Measurements from ENCODE around the gene RPP25L.

Gene RPP25L

DNA sequence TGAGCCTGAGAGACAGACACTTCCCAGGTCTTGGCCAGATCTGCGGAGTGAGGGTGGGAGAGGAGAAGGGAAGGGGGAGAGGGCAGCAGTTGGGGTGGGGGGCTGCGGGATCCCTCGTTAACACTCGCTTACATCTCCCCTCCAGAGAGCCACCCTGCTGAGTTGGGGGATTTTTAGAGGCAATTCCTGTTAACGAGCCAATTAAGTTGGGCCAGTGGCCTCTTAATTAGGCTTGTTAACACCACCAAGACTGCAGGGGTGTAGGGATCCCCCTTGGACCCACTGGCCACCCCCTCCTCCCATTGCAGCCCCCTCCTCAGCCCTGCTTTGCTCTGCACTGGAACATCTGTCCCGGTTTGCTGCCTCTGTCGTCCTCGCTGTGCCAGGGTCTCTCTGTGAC, 46.0 kb downstream of the RPP25L start:
- no peak for DNase-seq

DNA sequence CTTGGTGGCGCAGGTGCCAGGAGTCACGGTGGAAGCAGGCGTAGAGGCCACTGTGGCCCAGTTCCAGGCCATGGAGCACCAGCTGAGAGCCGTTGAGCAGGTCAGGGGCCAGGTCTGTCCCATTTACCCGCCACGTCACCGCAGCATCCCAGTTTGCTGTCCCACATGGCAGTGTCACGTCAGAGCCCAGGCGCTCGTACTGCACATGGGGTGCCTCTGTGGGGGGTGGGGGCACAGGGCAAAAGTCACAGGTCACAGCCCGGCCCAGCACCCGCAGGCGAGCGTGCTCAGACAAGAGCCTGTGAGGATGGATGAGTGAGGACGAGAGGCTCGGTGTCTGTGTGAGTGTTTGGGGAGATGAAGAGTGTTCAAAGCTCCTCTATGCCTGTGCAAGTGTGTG, 47.3 kb downstream of the RPP25L start:
- no peak for DNase-seq

DNA sequence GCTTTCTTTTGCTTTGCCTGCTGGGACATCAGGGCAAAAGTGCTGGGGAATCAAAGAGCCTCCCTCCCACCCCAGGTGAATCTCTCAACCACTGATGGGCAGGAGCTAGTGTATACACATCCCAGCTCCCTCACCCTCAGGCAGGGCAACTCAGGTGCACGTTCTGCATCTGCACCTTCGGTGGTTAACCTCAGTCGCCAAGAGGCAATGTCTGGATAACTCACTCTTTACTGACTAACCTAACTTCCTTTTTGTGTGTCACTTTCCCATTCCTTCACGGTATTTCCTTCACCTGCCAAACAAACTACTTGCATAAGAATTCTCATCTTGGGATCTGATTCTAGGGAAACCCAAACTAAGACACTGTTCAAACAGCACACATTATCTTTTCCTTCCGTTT, 48.6 kb downstream of the RPP25L start:
- DNase-seq, result no peak

DNA sequence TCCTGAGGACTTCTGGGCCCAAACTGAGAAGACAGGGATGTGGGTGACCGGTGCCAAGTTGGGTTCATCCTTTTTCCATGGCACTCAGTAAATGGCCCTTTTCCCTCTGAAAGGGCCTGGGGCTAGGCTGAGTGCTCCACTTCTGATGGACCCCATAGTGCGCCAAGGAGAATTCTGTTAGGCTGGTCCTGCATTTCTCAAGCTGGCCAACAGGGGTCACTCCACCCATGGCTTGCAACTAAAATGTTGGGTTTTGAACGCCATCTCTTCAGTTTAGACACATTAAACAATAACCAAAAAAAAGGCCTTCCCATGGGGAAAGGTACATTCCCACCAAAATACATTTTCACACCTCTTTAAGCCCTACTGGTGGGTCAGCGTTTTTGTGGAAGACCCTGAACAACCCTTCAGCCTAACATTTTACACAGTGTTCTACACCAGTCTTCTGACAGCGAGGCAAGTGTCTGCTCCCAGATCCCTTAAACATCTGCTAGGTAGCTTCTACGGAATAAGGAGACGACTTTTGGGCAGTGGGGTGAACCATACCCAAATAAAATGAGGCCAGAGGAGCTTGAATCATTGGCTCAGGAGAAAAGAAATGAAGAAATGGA, 49.7 kb downstream of the RPP25L start:
- peak; percentile 19 for DNase-seq

DNA sequence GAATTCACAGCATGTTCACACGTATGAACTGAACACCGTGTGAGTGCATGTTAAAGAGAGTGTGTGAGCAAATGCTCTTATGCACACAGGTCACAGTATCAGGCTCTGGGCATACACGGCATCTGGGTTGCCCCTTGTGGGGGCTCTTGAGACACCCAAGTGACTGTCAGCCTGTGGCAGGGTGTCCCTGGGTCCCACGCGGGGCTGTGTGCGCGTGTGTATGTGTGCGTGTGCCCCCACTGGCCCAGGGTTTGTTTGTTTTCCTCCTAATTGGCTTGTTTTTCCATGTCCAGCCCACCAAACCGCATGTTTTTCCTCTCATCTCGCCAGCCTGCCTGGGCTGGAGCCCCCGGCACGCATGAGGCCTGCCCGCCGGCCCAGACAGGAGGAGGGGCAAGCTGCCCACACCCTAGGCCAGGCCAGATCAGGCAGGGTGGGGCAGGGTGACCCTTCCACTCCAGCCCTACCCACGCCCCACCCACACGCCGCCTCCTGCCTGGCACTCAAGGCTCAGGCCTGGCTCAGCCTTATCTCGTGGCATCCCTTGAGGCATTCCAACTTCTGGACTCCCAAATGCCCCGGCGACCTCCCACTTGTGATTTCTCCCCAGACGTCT, 51.2 kb downstream of the RPP25L start:
- no peak for DNase-seq

All from stimulated activated CD4-positive, alpha-beta T cell treated with anti-CD3 and anti-CD28 coated beads, Interleukin-4, amount 100 ng/mL, for 24 hours (primary cell).